ENCODE results near the gene GLRA2.

GLRA2 gene

DNA sequence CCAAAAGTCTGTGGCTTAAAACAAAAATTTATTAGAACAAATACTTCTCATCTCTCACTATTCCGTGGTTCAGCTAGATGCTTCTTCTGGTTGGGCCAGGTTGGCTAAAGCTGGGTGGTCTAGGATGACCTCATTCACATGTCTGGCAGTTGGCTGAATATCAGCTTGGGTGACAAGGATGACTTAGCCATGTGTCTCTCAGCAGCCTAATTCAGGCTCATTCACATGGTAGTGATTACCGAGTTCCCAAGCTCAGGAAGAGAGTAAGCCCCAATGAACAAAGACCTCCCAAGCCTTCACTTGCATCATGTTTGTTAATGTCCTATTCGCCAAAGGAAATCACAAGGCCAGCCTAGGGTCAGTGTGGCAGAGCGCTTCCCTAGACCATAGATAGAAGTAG lies 224.1 kb downstream of the GLRA2 start:
- no peak overlapping the region for H3K4me2 ChIP-seq (ENCODE audit: low read depth, low read length)
- no peaks in the 10 kb centered on the region for H3F3A ChIP-seq (ENCODE audit: insufficient read depth, low read length)
- no peaks in the 10 kb centered on the region for H3K27me3 ChIP-seq (replicated peaks; ENCODE audit: insufficient read depth, low read length)
- TF ChIP-seq, protein P1, sequence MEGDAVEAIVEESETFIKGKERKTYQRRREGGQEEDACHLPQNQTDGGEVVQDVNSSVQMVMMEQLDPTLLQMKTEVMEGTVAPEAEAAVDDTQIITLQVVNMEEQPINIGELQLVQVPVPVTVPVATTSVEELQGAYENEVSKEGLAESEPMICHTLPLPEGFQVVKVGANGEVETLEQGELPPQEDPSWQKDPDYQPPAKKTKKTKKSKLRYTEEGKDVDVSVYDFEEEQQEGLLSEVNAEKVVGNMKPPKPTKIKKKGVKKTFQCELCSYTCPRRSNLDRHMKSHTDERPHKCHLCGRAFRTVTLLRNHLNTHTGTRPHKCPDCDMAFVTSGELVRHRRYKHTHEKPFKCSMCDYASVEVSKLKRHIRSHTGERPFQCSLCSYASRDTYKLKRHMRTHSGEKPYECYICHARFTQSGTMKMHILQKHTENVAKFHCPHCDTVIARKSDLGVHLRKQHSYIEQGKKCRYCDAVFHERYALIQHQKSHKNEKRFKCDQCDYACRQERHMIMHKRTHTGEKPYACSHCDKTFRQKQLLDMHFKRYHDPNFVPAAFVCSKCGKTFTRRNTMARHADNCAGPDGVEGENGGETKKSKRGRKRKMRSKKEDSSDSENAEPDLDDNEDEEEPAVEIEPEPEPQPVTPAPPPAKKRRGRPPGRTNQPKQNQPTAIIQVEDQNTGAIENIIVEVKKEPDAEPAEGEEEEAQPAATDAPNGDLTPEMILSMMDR (IDR thresholded peaks at IDR 0.05; ENCODE audit: low read length) = no peak
- TF ChIP-seq EZH2 (optimal IDR thresholded peaks at IDR 0.05; ENCODE audit: low read depth, low read length) = no peak
- no peak for TF ChIP-seq EZH2phosphoT487 (IDR thresholded peaks at IDR 0.05; ENCODE audit: low read length)
- H3K36me3 ChIP-seq (replicated peaks; ENCODE audit: insufficient read depth, low read length) = no peaks in the 10 kb centered on the region
- H3K27ac ChIP-seq (ENCODE audit: low read length) = no peak overlapping the region
- no peak overlapping the region for H3K4me3 ChIP-seq (ENCODE audit: low read length)
- H3K4me1 ChIP-seq (ENCODE audit: low read length) = no peaks in the 10 kb centered on the region
- no peaks in the 10 kb centered on the region for H4K20me1 ChIP-seq (ENCODE audit: insufficient read depth, low read length)
- no peak overlapping the region for H2AFZ ChIP-seq (ENCODE audit: low read length)
- H3K9me3 ChIP-seq (replicated peaks; ENCODE audit: insufficient read depth, low read length) = no peaks in the 10 kb centered on the region
- H3K9ac ChIP-seq (ENCODE audit: low read length) = no peak overlapping the region
- no peak for DNase-seq
- no peaks in the 10 kb centered on the region for H3K9me2 ChIP-seq (replicated peaks; ENCODE audit: insufficient read depth, low read length)
- no peaks in the 10 kb centered on the region for H3K79me2 ChIP-seq (ENCODE audit: low read length)

DNA sequence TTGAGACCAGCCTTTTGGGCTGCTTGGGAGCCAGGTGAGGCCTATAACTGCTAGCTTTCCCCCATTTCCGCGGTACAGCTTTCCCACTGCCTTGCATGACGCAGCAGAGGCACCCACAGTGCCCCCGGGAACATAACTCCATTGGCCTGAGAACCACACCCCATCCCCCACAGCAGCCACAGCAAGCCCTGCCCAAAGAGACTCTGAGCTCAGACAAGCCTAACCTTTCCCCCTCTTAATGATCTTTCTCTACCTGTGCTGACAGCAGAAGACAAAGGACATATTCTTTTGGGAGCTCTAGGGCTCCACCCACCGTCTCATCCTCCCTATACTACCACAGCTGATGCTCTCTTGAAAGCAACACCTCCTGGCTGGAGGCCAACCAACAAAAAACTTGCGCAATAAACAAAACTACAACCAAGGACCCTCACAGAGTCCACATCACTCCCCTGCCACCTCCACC lies 228.7 kb downstream of the GLRA2 start:
- no peak overlapping the region for H3K27ac ChIP-seq (ENCODE audit: low read length)
- H3K9me3 ChIP-seq (replicated peaks; ENCODE audit: insufficient read depth, low read length) = no peaks in the 10 kb centered on the region
- no peak overlapping the region for H3K9ac ChIP-seq (ENCODE audit: low read length)
- DNase-seq = no peak
- H3K79me2 ChIP-seq (ENCODE audit: low read length) = no peaks in the 10 kb centered on the region
- no peaks in the 10 kb centered on the region for H3K36me3 ChIP-seq (replicated peaks; ENCODE audit: insufficient read depth, low read length)
- TF ChIP-seq EZH2 (optimal IDR thresholded peaks at IDR 0.05; ENCODE audit: low read depth, low read length) (no peak), EZH2phosphoT487 (IDR thresholded peaks at IDR 0.05; ENCODE audit: low read length) (no peak)
- TF ChIP-seq, protein P1 (IDR thresholded peaks at IDR 0.05; ENCODE audit: low read length) = no peak
- H3K27me3 ChIP-seq (replicated peaks; ENCODE audit: insufficient read depth, low read length) = no peaks in the 10 kb centered on the region
- H3F3A ChIP-seq (ENCODE audit: insufficient read depth, low read length) = no peaks in the 10 kb centered on the region
- no peak overlapping the region for H2AFZ ChIP-seq (ENCODE audit: low read length)
- H3K4me3 ChIP-seq (ENCODE audit: low read length) = no peak overlapping the region
- H3K4me2 ChIP-seq (ENCODE audit: low read depth, low read length) = no peak overlapping the region
- H4K20me1 ChIP-seq (ENCODE audit: insufficient read depth, low read length) = no peaks in the 10 kb centered on the region
- no peaks in the 10 kb centered on the region for H3K4me1 ChIP-seq (ENCODE audit: low read length)
- no peaks in the 10 kb centered on the region for H3K9me2 ChIP-seq (replicated peaks; ENCODE audit: insufficient read depth, low read length)

DNA sequence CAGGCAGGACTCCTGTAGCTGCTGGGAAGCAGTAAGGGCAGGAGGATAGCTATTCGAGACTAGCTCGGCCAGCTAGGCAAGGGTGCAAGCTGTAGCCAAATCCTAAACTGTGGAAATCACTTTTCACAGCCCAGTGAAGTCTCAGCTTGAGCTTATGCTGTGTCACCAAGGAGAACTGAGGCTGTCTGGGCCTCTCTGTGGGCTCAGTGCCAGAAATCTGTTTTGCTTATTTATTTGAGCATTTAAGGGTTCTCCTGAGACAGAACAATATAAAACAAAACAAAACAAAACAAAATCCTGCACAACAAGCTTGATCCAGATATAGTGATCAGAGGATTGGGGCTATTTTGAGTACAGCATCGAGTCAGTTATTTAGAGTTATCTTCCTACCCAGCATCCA lies 246.1 kb downstream of the GLRA2 start:
- Histone ChIP-seq H3F3A (ENCODE audit: insufficient read depth, low read length) (no peaks in the 10 kb centered on the region), H3K9me2 (replicated peaks; ENCODE audit: insufficient read depth, low read length) (no peaks in the 10 kb centered on the region), H3K36me3 (replicated peaks; ENCODE audit: insufficient read depth, low read length) (no peaks in the 10 kb centered on the region), H3K4me2 (ENCODE audit: low read depth, low read length) (no peak overlapping the region), H3K9ac (ENCODE audit: low read length) (no peak overlapping the region), H2AFZ (ENCODE audit: low read length) (no peak overlapping the region), H3K9me3 (replicated peaks; ENCODE audit: insufficient read depth, low read length) (no peaks in the 10 kb centered on the region), H3K27ac (ENCODE audit: low read length) (no peak overlapping the region), H3K4me1 (ENCODE audit: low read length) (no peaks in the 10 kb centered on the region), H4K20me1 (ENCODE audit: insufficient read depth, low read length) (no peaks in the 10 kb centered on the region), H3K79me2 (ENCODE audit: low read length) (no peaks in the 10 kb centered on the region), H3K27me3 (replicated peaks; ENCODE audit: insufficient read depth, low read length) (no peaks in the 10 kb centered on the region), H3K4me3 (ENCODE audit: low read length) (no peak overlapping the region)
- TF ChIP-seq EZH2 (optimal IDR thresholded peaks at IDR 0.05; ENCODE audit: low read depth, low read length) (no peak), EZH2phosphoT487 (IDR thresholded peaks at IDR 0.05; ENCODE audit: low read length) (no peak)
- TF ChIP-seq, protein P1 (IDR thresholded peaks at IDR 0.05; ENCODE audit: low read length) = no peak
- no peak for DNase-seq
